Right lobe of liver (tissue), 6 donors: ENCODE measurements around the gene HS3ST3B1. TPM values are rescaled to one million over a fixed set of nuclear protein-coding genes. Genes with fewer than 3 reads are reported as not detected.

Experiments used
- ATAC-seq, 4 donors: fragments of 200-7000 bp; cut with Tn5 transposase; one replicate each; pipeline ENCODE4 v1.9.1; 2020; ENCODE audit warnings: mild to moderate bottlenecking in 4 of 4, moderate library complexity in 4 of 4
- DNase-seq, 3 donors: peaks; one replicate each; pipeline ENCODE4 v3.0.0-alpha.2; 2020
- H3K27ac ChIP-seq, 3 donors: fragments of 200-600 bp; one replicate each; pipeline ENCODE4 v1.8.0; 2022
- H3K27me3 ChIP-seq, 2 donors: fragments of 200-600 bp; one replicate each; pipeline ENCODE4 v1.8.0; 2022
- H3K36me3 ChIP-seq, 4 donors: fragments of 200-600 bp; sonication (generic) in 1 of 4; one replicate each; pipeline versions ENCODE4 v1.5.1 to v1.8.0; 2017 to 2022; ENCODE audit warnings: control low read depth in 1 of 4
- H3K4me1 ChIP-seq, 4 donors: fragments of 200-600 bp; sonication (generic) in 1 of 4; one replicate each; pipeline versions ENCODE4 v1.5.1 to v1.8.0; 2017 to 2022; ENCODE audit warnings: control low read depth in 1 of 4
- H3K4me3 ChIP-seq, 3 donors: fragments of 200-600 bp; one replicate each; pipeline ENCODE4 v1.8.0; 2022
- H3K9me3 ChIP-seq, 4 donors: fragments of 200-600 bp; sonication (generic) in 1 of 4; one replicate each; pipeline versions ENCODE4 v1.5.1 to v1.8.0; 2017 to 2022; ENCODE audit warnings: control low read depth in 1 of 4
- POLR2A ChIP-seq: fragments of 450-650 bp; IDR thresholded peaks from one replicate; pipeline ENCODE4 v1.6.1; 2017; ENCODE audit warnings: antibody characterized with exemption, mild to moderate bottlenecking
- WGBS: methylation state at CpG from one replicate; pipeline ENCODE4 v1.1.6; 2018; ENCODE audit warnings: low coverage, low lambda C conversion rate; ENCODE audit not compliant: insufficient coverage; ENCODE audit errors: missing lambda C conversion rate; 5-methylcytosine and 5-hydroxymethylcytosine counted together
- intact Hi-C, 2 donors: fragments of 100-400 bp; cut with DNase I; formaldehyde crosslinking; loops; one replicate each; pipeline versions ENCODE4 v1.11.2 to v1.14.1; 2022
- total RNA-seq, 6 experiments: library from RNA; depleted of rRNA in 2 of 6; stranded (reverse); fragments of >200 nt in 2 of 6; fragmentation: NEBNext Ultra II Directional in 3 of 6; extraction: Animal tissue kit (Norgen Biotek cat#: 25700) in 3 of 6; gene quantifications; one replicate each; pipeline versions ENCODE4 v1.1.0 to v1.2.4, GENCODE V29; 2016 to 2023
- TF ChIP-seq, protein P1 (sequence below), 4 donors: fragments of 200-600 bp in 3 of 4; fragments of 450-650 bp in 1 of 4; IDR thresholded peaks; one replicate each; pipeline versions ENCODE4 v1.5.1 to v1.8.0; 2016 to 2022; ENCODE audit warnings: antibody characterized with exemption in 4 of 4, mild to moderate bottlenecking in 2 of 4
- donor health status: DM: no; HTN: yes; CAD: no.
- donor health status: DM: no; HTN: no; CAD: no.
- donor health status: DM: no; HTN: no; CAD: no.
- donor health status: DM: no; HTN: yes; CAD: no.
- donor health status: DM: no; HTN: yes; CAD: no.

The HS3ST3B1 gene
- total RNA-seq, 6 experiments from 2014 or later, result 22.5 to 36.6 (median 28.2) TPM

GRCh38 chr17:14395255-14395654 lies 94.4 kb downstream of the HS3ST3B1 start:
- DNase-seq, result no peak
- ATAC-seq, result no peak
- Histone ChIP-seq H3K27ac (no peak overlapping the region), H3K36me3 (no peaks in the 10 kb centered on the region), H3K4me3 (no peak overlapping the region), H3K27me3 (no peaks in the 10 kb centered on the region), H3K9me3 (no peaks in the 10 kb centered on the region), H3K4me1 (no peaks in the 10 kb centered on the region)
- WGBS, result 89% methylated on average over 3 of the region's 3 CpGs
- TF ChIP-seq, protein P1, sequence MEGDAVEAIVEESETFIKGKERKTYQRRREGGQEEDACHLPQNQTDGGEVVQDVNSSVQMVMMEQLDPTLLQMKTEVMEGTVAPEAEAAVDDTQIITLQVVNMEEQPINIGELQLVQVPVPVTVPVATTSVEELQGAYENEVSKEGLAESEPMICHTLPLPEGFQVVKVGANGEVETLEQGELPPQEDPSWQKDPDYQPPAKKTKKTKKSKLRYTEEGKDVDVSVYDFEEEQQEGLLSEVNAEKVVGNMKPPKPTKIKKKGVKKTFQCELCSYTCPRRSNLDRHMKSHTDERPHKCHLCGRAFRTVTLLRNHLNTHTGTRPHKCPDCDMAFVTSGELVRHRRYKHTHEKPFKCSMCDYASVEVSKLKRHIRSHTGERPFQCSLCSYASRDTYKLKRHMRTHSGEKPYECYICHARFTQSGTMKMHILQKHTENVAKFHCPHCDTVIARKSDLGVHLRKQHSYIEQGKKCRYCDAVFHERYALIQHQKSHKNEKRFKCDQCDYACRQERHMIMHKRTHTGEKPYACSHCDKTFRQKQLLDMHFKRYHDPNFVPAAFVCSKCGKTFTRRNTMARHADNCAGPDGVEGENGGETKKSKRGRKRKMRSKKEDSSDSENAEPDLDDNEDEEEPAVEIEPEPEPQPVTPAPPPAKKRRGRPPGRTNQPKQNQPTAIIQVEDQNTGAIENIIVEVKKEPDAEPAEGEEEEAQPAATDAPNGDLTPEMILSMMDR (IDR thresholded peaks at IDR 0.05), result no peak
- no peak for TF ChIP-seq POLR2A
- intact Hi-C loops, result no loop called here

DNA sequence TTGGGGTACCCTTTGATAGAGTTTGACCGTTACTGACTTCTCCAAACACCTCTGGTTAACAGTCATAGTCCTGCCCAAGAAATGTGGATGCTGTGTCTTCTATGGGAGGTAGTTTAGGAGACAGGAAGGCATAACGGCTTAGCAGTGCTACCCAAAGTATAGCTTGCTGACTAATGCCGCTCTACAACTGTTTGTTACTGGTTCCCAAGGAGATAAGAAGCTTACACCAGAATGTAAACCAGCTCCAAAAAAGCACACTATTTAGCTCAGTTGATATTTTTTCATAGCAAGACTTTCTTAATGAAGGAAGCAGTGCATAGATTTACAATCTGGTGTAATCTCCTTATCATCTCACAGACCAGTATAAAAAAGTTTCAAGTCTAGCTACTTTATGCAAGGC lies 95.7 kb downstream of the HS3ST3B1 start:
- H3K4me1 ChIP-seq, result no peaks in the 10 kb centered on the region
- intact Hi-C loops, result no loop called here
- H3K9me3 ChIP-seq, result no peaks in the 10 kb centered on the region
- ATAC-seq (no peak), DNase-seq (no peak)
- no peaks in the 10 kb centered on the region for H3K27me3 ChIP-seq
- 87% methylated on average over 2 of the region's 3 CpGs for WGBS
- H3K4me3 ChIP-seq, result no peak overlapping the region
- H3K27ac ChIP-seq, result no peak overlapping the region
- H3K36me3 ChIP-seq, result no peaks in the 10 kb centered on the region
- TF ChIP-seq POLR2A, result no peak
- TF ChIP-seq, protein P1 (IDR thresholded peaks at IDR 0.05), result no peak

GRCh38 chr17:14398766-14399165 lies 97.9 kb downstream of the HS3ST3B1 start:
- 79% methylated on average over 1 of the region's 1 CpG for WGBS
- H3K27me3 ChIP-seq, result no peaks in the 10 kb centered on the region
- no peak overlapping the region for H3K27ac ChIP-seq
- DNase-seq (no peak), ATAC-seq (no peak)
- no peaks in the 10 kb centered on the region for H3K9me3 ChIP-seq
- TF ChIP-seq, protein P1 (IDR thresholded peaks at IDR 0.05), result no peak
- TF ChIP-seq POLR2A, result no peak
- no peak overlapping the region for H3K4me3 ChIP-seq
- H3K4me1 ChIP-seq, result no peaks in the 10 kb centered on the region
- H3K36me3 ChIP-seq, result no peaks in the 10 kb centered on the region
- intact Hi-C loops, result no loop called here

Other genes with a start within 250 kb of the HS3ST3B1 start
- gene COX10, start 231.6 kb upstream of the HS3ST3B1 start, total RNA-seq, result 10 to 100 TPM in 2 of 6 experiments, 1 to 10 TPM in 4; 6.8 to 23.0 (median 9.0) TPM
- not detected for gene CDRT15, start 64.2 kb upstream of the HS3ST3B1 start, total RNA-seq